ENCODE data around the gene CCDC92. TPM values are rescaled to one million over a fixed set of nuclear protein-coding genes. Genes with fewer than 3 reads are reported as not detected.

CCDC92 gene
- total and polyA plus RNA-seq, 10 of the 15 experiments (the other 5 are each of a cell fraction or from before 2014, with no cell fraction given) = 0.53 to 11.8 (median 4.2) TPM

DNA sequence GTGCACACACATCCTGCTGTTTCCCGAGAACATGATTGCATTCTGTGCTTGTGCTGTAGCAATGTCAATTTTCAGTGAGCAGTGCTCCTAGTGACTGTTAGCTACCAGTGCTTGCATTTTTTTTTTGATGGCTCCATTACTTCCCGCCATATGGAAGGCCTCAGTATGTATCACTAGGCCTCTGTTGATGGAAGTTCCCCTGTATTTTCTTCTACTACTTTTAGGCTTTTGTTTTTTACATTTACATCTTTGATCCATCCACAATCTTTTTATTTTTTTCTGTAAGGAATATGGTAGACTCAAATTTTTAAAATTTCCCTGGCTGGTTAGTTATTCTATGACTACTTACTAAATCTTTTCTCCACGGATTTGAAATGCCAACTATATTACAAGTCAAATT lies 49.5 kb upstream of the CCDC92 start:
- ChIA-PET CTCF (interaction anchor here (0.7 to 1.2 kb wide), 2 partner anchors 10 to 117 kb away, joined by 3 to 6 read pairs; no protein-coding TSS in a partner anchor), POLR2A (no interaction called here), RAD21 (ENCODE audit: unreplicated experiment) (no interaction called here), SMC1A (ENCODE audit: uncharacterized antibody, unreplicated experiment) (no interaction called here)
- intact Hi-C loops (cut with micrococcal nuclease; ENCODE audit: unreplicated experiment) = no loop called here
- DNase-seq (ENCODE audit: low read depth, low spot score) (no peak), FAIRE-seq (no peak), ATAC-seq (no peak)
- Histone ChIP-seq H3K27ac (ENCODE audit: control insufficient read depth, insufficient read depth) (no peak overlapping the region), H3K9me3 (replicated peaks; ENCODE audit: control insufficient read depth, insufficient read depth, low read length) (no peaks in the 10 kb centered on the region), H4K20me1 (ENCODE audit: control insufficient read depth, insufficient read depth) (no peaks in the 10 kb centered on the region), H3K4me2 (ENCODE audit: control insufficient read depth, insufficient read depth) (no peak overlapping the region), H3K27me3 (replicated peaks in 1 of 2; ENCODE audit: control insufficient read depth in 2 of 2, insufficient read depth in 2 of 2, low read length in 1 of 2) (no peaks in the 10 kb centered on the region), H3K79me2 (ENCODE audit: control insufficient read depth, insufficient read depth, low read length) (no peaks in the 10 kb centered on the region), H2AFZ (ENCODE audit: control insufficient read depth, low read depth, low read length) (no peak overlapping the region), H3K9ac (ENCODE audit: control insufficient read depth, insufficient read depth, low read length) (no peak overlapping the region), H3K4me1 (ENCODE audit: control insufficient read depth, insufficient read depth, low read length) (no peaks in the 10 kb centered on the region), H3K36me3 (ENCODE audit: control insufficient read depth in 2 of 2, insufficient read depth in 2 of 2, low read length in 1 of 2) (no peaks in the 10 kb centered on the region), H3K4me3 (no peak overlapping the region)
- WGBS (ENCODE audit: insufficient coverage, insufficient replicate concordance, low lambda C conversion rate, missing lambda C conversion rate) = 61% methylated on average over 3 of the region's 3 CpGs
- no TSS peak for BruUV-seq (replicated peaks)
- in situ Hi-C loops (cut with MboI) = no loop called here
- TF ChIP-seq NFIC (IDR thresholded peaks at IDR 0.05; ENCODE audit: low read depth, low read length) (no peak), SUPT20H (IDR thresholded peaks at IDR 0.05; ENCODE audit: borderline replicate concordance, control insufficient read depth, low read depth, low read length) (no peak), TAF1 (IDR thresholded peaks at IDR 0.05; ENCODE audit: borderline replicate concordance, low read depth, low read length) (no peak), IRF3 (IDR thresholded peaks at IDR 0.05) (no peak), RFX5 (IDR thresholded peaks at IDR 0.05; ENCODE audit: low read depth, low read length) (no peak), SREBF1 (IDR thresholded peaks at IDR 0.05; ENCODE audit: low read length) (no peak), RUNX3 (IDR thresholded peaks at IDR 0.05; ENCODE audit: low read length) (no peak), RB1 (IDR thresholded peaks at IDR 0.05; ENCODE audit: borderline replicate concordance) (no peak), ZSCAN29 (IDR thresholded peaks at IDR 0.05) (no peak), KAT2A (conservative IDR thresholded peaks at IDR 0.05; ENCODE audit: control insufficient read depth, low read depth, low read length) (no peak), BCL3 (IDR thresholded peaks at IDR 0.05; ENCODE audit: borderline replicate concordance, insufficient read depth, low read depth, low read length, poor library complexity, severe bottlenecking) (no peak), CREB1 (IDR thresholded peaks at IDR 0.05; ENCODE audit: low read depth) (no peak)

All from GM12878 (cell line).